HG03565 (cell line): ENCODE measurements around the gene GMDS.

Experiments
- ATAC-seq: cut with Tn5 transposase; IDR thresholded peaks from one replicate; pipeline ENCODE4 v1.9.1; 2021; ENCODE audit warnings: mild to moderate bottlenecking, moderate library complexity; ENCODE audit not compliant: unreplicated experiment

Gene GMDS

DNA sequence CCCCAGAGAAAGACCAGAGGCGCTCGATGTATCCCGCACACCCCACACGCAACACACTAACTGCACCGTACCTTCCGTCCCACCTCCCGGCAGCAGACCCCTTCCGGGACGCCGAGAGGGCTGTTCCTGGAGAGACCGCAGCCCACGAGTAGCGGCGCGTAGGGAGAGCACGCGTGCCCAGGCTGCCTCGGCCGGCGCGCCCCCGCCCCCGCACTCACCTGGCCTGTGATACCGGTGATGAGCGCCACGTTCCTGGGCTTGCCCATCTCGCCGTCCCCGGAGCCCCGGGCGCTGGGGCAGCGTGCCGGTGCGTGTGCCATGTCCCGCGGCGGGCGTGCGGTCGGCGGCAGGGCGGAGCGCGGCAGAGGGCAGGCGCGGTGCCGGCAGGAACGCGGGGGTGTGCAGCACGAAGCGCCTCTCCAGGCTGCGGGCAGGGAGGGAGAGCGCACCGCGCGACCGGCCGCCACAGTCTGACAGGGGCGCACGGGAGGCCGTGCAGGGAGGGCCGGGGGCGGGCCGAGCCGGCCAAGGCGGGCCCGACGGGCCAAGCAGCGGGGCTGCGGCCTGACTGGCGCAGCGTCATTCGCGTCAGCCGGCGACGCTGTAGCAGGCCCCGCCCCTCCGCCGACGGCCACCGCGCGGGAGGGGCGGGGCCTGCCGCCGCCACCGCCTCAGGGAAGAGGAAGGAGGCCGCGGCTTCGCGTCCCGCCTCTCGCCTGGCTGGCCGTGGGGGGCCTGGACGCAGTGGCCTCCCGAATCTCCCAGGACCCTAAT is at the start of gene GMDS:
Gene GMDS, minus strand, starts transcription at position 503 of the 774 bp plus-strand sequence.
- ATAC-seq = peak; percentile 84

DNA sequence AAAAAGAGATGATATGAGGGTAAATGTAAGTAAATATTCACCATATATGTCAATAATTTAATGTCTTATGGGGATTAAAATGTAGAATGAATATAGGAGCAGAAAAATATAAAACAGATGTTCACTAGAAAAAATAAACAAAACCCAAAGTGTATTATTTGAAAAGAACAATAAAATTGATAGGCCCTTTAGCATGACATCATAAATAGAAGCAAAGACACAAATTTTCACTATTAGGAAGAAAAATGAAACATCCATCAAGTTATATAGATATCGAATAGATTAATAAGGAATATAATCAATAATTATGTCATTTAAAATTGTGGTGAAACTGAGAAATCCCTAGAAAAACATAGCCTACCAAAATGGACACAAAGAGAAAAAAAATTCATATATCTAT is 40.1 kb upstream of the GMDS start:
- ATAC-seq = no peak

DNA sequence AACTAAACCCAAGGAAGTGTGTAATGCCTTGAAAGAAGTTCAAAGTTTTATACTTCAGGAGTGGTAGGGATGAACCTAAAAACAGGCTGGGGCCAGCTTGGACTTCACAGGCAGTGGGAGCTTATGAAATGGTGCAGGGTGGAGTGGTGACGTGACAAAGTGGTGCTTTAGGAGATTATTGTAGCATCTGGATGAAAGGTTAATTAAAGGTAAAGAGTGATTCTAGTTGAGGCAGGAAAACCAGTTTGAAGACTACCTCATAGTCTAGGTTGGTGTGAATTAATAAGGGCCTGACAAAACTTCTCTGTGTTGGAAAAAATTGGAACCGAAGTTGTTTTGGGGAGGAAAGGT is 30.5 kb upstream of the GMDS start:
- ATAC-seq = no peak

DNA sequence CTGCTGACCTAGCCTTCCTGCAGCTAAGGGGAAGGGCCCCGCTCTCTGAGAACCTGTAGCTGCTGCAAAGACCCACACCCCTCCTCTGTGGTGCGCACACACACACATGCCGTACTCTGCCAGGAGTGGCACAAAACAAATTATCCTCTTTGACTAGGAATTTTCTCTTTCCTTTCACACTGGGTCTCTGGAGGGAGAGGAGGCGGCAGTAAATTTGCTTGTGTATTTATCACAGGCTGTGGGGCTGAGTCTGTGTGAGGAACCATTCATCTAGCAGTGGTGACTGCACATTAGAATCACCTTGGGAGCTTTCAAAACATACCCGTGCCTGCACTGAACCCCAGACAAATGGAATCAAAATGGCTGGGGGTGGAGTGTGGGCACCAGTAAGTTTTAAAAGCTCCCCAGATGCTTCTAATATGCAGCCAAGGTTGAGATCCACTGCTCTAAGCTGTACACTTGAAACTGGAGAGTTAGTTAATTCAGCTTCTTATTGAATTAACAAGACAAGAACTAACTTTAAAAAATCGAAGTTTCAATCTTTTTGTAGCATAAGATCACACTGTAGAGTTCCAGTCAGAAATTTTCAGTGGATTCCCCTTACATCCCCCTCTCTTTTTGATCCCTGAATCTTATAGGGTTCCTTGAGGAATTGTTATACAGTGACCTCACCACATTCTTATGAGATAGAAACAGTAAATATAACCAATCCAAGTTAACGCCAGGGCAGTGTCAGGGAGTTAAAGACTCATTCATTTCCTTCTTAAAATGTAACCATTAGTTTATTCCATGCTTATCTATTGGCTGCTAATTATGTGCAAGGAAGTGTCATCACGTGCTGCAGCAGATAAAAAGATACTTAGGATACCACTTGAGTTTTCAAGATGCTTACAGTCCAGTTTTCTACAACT is 29.8 kb upstream of the GMDS start:
- no peak for ATAC-seq

DNA sequence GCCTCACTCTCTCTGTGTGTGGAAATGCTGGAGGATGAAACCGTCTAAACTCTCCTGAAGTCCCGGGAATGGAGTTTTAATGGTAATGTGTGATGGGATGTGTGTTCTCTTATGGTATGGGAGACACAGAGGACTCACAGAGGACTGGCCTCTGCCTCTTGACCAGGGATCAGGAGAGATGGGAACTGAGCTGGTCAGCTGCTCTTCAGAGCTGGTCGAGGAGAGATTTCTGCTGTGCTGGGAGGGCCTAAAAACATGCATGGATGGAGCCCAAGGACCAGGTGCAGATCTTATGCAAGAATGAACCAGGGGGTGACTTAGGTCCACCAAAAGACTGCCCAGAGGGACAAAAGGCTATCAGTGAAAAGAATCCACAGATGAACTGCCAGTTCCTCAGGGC is 27.3 kb upstream of the GMDS start:
- ATAC-seq = no peak

DNA sequence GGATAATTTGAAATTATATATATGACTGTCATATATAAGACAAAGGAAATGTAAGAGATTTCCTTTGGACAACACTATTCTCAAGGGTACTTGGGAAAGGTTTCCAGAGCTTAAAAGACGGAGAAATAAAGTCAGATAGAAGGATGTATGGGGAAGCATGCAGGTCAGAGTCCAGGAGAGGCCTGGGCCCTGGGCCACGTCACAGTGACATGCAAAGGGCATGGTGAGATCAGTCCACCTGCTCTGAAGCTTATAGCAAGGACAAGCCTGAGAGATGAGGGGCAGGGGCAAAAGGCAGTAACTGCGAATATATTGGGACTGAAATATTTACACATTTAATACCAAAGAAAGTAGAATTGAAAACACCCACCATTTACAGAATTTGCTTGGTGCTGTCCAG is 24.6 kb upstream of the GMDS start:
- no peak for ATAC-seq

DNA sequence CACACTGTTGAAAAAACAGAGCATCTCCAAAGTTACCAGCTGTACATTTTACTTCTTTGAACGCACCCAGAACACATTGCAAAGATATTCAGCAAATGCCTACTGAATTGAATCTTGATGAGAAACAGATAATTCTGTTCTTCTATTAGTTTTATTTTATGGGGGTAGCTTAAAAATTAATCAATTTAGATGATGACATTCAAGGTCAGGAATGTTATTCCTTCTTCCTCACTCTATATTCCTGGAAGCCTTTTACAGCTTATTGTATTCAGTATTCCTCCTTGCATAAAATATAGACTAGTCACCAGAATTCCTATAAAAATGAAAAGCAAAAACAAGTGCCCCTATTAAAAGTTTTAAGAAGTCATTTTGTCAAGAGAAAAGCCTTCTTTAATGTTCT is 21.4 kb upstream of the GMDS start:
- no peak for ATAC-seq

DNA sequence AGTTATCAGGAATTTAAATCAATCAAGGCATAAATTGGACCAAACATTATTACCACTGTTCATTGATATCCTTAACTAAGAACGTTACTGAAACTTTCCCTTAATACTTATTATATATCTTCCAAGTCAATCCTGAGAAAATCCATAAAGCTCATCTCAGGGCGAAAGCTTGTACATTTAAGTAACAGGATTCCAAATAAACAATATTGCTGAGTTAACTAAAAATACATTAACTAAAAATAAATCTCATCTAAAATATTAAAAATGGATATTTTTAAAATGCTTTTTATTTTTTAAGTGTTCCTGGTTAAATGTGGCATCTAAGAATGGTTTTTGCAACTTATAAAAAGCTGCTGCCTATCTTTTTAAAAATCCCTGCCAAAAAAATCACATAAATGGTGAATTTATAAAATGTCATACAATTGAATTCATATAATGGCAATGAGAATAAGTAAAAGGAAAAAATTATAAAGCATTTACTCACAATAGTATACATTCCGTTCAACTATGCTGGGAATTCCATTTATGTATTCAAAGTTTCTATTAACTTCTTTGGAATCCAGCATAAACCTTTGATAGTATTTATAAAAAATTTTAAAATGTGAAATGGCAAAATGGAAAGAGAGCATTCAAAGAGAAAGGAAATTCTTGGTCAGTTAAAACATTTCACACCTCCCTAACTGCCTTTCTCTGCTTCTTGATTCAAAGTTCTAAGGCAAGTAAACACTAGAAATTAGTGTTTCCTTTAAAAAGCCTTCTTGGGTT is 20.8 kb upstream of the GMDS start:
- no peak for ATAC-seq

DNA sequence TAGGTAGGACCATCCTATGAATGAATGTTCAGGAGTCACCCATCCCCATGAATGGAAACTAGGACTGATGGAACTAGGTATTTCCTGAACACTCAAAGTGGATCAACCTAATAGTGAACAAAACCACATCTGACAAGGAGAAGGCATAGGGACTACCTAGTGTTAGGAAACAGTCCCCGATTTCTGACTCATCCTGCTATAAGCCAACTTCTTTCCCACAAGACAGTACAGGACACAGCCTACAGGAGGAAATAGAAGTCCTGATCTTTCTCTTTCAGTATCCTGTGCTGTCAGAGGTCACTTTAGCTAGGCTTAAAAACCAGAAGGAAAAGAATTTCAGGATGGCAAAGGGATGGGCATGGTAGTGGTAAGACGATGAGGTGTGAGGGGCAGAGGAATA is 19.5 kb upstream of the GMDS start:
- ATAC-seq = no peak

DNA sequence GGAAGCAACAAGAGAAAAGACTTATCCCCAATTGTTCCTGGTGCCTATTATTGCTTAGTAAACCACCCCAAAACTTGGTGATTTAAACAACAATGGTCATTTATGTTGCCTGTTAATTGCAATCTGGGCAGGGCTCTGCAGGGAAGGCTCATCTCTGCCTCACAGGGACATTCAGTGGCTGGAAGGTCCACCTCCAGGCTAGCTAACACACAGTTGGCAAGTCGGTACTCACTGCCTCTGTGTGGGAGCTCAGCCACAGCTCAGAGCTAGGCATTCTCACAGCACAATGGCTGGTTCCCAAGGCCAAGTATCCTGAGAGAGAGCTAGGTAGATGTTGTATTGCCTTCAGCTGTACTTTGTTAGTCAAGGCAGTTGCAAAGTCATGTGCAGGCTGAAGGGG is 18.5 kb upstream of the GMDS start:
- ATAC-seq = no peak

DNA sequence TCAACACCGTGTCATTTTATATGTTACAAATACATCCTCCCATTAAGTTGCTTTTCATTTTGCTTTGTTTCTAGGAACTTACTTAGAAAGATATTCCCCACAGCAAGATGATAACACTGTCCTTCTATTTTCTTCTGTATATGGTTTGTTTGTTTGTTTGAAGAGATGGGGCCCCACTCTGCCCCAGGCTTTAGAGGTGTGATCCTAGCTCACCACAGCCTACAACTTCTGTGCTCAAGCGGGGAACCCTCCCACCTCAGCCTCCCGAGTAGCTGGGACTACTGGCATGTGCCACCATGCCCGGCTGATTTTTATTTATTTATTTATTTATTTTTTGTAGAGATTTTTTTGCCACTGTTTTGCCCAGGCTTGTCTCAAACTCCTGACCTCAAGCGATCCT is 14.2 kb upstream of the GMDS start:
- no peak for ATAC-seq

DNA sequence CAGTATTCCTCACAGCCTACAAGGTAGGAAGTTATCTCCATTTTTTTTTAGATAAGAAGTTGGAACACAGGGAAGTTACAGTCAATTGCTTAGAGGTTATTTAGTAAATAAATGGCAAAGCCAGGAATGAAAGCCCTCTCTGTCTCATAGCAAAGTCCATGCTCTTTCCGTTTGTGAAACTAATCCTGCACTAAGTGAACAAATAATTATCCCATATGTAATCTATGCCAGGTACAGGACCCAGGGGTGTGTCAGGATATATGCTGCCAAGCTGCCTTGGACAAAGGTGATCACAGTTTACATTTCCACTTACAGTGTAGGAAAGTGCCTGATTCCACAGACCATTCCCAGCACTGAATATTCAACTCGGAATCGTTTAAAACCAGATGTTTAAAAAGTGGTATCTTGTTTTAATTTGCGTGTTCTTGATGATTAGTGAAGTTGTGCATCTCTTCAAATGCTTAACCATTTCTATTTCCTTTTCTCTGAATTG is 13.6 kb upstream of the GMDS start:
- no peak for ATAC-seq

DNA sequence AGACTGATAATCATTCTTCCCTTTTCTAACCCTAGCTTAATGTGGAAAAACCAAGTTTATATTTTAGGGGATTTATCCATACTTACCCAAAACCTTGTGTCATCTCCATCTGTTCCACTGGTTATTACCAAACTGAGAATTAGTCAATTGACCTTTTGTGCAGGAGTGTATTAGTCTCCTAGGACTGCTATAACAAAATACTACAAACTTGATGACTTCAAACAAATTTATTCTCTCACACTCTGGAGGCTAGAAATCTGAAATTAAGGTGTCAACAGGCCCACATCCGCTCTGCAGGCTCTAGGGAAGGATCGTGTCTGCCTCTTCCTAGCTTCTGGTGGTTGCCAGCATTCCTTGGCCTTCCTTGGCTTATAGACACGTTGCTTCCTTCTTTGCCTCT is 12.7 kb upstream of the GMDS start:
- no peak for ATAC-seq

DNA sequence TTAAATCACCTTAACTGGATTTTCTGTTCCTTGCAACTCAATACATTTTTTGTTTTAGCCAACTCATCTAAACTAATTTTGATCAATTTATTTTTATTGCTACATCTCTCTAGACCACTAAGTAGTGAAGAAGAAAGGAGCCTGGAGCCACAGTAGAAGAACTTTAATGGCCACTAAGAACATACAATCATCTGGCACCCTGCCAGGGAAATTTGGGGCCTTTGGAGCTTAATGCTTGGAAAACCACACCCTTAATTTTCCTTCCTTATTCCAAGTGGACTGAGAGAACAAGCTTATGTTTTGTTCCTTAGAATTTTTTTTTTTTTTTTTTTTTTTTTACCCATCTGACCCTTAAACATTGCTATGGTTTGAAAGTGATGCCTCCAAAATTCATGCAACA is 12.0 kb upstream of the GMDS start:
- ATAC-seq = no peak

DNA sequence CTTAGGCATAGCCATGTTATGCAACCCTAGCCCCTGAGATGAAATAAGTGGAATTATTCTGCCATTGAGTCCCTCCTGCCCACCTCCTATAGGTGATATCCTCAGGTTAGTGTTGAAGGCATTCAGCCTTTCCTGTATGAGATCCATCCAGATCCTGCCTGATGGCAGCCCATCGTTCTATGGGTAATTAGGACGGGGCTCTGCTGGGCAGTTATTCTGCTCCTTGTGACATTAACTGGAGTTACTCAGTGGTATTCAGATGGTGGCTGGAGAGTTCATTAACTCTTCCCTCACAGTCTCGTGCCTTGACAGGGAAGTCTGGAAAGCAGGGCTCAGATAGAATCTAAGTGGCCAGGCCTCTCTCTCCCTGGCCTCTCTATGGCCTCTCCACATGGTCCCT is 9.3 kb upstream of the GMDS start:
- no peak for ATAC-seq

DNA sequence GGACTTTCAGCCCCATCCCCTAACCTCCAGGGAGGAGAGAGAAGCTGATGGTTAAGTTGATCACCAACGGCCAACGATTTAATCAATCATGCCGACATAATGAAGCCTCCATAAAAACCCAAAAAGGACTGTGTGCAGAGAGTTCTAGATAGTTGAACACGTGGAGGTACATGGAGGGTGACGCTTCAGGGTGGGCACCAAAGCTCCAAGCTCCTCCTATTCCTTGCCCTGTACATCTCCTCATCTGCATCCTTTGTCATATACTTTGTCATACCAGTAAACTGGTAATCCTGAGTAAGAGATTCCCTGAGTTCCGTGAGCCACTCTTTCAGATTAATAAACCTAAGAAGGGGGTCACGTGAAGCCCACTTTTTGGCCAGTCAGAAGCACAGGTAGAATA is 3.7 kb upstream of the GMDS start:
- no peak for ATAC-seq

DNA sequence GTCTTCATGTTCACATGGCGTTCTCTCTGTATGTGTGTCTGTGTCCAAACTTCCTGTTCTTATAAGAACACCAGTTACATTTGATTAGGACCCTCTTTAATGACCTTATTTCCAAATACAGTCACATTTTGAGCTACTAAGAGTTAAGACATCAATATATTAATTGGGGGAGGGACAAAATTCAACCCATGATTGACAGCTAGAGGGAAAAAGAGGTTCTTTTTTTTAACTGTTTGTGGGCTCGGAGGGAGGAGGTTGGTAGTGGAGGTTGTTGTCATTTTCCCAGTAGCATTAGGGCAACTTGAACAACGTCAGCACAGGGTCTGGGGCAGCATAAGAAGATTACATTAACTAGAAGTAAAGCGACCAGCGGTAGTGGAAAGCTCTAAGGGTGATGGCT is 2.3 kb upstream of the GMDS start:
- ATAC-seq = no peak

DNA sequence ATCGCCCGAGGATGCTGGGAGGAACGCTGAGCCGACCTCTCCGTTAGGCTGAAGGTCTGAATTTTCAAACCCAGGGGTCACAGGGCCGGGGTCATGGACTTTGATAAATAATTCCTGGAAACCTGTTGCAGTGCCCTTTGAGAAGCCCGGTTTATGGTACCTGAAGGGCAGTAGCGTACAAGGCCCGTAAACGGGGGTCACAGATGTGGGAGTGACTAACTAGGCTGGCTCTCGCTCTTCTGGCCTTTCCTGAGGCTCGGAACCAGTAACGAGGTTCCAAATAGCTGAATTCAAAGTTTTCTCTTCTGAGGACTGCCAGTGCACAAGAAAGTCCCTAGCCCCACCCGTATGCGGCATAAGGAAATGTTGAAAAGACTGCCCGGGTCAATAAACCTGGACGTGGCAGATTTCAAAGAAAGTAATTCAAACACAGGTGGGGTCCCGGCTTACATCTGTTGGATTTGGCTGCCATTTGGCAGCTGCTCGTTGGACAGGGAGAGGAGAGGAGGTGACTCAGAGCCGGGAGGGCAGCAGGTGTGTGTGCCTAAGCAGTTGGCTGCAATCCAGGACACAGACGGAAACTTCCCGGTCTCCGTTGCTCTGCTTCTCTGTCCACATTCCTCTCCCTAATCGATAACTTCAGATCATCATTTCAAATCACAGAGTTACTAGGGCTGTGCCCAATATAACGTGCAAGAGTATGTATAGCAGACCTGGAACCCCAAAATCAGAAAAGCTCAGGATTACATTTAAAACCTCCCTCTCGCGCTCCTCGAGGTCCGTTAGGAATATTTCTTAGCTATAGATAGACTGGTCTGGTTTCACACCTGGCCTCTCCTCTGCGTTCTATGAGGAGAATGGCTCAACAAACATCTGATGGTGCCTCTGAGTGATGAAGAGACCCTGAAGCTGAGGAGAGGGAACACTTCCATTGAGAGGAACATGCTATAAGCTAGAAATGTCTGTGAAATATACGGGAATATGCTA is 765 bp upstream of the GMDS start:
- no peak for ATAC-seq

DNA sequence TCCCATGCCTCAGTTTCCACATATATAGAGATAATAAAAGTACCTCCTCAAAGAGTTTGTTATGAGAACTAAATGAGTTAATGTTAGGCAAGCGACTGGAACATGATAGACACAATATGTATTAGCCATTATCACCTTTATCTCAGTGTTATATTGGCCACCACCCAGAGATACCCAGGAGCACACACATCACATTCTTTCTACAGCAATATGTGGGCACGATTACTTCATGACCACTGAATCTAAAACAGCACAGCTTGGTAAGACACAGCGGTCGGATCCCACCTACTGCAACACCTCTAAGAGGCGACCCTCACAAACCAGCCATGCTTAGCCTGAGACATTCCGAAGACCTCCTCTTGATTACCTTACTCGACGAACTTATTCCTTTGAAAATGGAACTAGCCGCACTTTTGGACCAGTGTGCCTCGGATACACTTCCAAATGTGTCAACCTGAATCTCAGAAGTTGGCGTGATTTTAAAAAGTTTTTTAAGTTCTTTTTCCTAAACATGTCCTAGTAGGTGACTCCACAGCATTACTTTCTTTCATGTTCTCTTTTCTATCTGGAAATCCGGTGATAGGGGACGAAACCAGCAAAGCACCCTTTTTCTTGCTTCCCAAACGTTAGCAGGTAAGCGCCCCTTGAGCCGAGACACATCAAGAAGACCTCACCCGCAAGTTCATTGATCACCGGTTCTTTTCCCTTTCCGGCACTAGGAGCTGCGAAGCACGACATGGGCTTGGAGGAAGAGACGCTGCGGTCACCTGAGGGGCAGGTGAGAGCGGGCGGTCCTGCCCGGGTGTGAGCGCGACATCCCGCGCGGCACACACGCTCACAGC is 923 bp downstream of the GMDS start:
- peak; percentile 9 for ATAC-seq
